Heart left ventricle (tissue), 13 donors: Measurements from ENCODE around the gene CNGA3.

Source experiments
- CTCF ChIP-seq, 12 donors: fragments of 200-600 bp; sonication (generic) in 4 of 12; IDR thresholded peaks; one replicate each; pipeline versions ENCODE4 v1.5.0 to v1.8.0; 2018 to 2022; ENCODE audit warnings: antibody characterized with exemption in 12 of 12, mild to moderate bottlenecking in 5 of 12
- POLR2A ChIP-seq, 2 donors: fragments of 450-650 bp; IDR thresholded peaks; one replicate each; pipeline ENCODE4 v1.6.1; 2017; ENCODE audit warnings: antibody characterized with exemption in 2 of 2, mild to moderate bottlenecking in 2 of 2, moderate library complexity in 2 of 2
- donor health status: ischemic (EF 13 %, LVEDD 7.1; RV severe dilation, severe dysfunction).
- donor health status: DM: no; HTN: yes; CAD: no.
- donor health status: DM: no; HTN: no; CAD: no.
- donor health status: ischemic (EF 25% LVEDD 6.9; RV normal size, moderate dysfunction).
- donor health status: ischemic (EF 25% LVEDD 5.7; RV mildly dilated, moderate dysfunction).
- donor health status: ischemic (EF 35%, LVEDD 5.7; RV mildly dilated, moderate dysfunction).
- donor health status: nonischemic (EF 11% LVEDD 7.7; RV severe dilation, severe dysfunction).
- donor health status: DM: yes; HTN: yes; CAD: no.
- donor health status: PGD.
- donor health status: ischemic (EF 29% LVEDD 5.4; RV normal size, mild dysfunction).
- donor health status: nonischemic (EF 23%, LVEDD 6.1; RV moderate dilation, normal function).

GRCh38 chr2:98382086-98382485, 35.8 kb downstream of the CNGA3 start:
- TF ChIP-seq POLR2A (IDR thresholded peaks at IDR 0.05) (no peak), CTCF (IDR thresholded peaks at IDR 0.05) (no peak)
